SKM-1 (cell line): Measurements from ENCODE around the gene CEP104.
A peak's percentile ranks its signal among the peaks of the same experiment; 100 is the strongest.
"Not testable (repeated sequence)": the region's sequence is repeated elsewhere in the genome, so short reads cannot be mapped to it uniquely, and the experiment has no call there.

Experiments used
- DNase-seq: peaks from one replicate; lab custom pipeline; 2025; ENCODE audit not compliant: unreplicated experiment; lab: John Stamatoyannopoulos, UW

Gene CEP104

DNA sequence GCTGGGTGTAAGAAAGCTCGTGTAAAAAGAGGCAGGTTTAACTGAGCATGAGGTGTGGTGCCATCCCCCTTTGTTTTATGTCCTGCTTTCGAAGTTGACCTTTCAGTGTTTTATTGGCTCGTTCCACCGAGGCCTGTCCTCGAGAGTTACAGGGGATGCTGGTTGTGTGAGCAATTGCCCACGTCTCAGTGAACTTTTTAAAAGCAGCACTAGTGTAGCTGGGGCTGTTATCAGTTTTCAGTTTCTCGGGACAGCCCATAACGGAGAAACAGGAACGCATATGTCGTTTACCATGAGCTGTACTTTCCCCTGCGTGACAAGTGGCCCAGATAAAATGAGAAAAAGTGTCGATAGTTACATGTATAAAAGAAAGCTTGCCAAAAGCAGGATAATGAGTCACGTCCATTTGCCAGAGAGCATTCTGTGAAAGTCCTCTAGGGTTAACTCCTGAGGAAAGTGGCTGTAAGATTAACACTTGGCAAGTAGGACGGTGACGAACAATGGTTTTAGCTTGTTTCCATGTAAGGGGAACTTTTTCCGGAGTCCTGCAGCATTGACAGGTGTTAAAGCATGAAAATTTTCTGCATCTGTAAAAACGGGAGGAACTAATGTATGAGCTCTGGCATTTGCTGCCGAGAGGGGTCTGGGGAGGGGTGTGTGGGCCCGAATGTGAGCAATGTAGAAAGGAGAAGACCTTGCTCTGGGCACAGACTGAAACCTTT is 52.9 kb downstream of the CEP104 start:
- no peak for DNase-seq

DNA sequence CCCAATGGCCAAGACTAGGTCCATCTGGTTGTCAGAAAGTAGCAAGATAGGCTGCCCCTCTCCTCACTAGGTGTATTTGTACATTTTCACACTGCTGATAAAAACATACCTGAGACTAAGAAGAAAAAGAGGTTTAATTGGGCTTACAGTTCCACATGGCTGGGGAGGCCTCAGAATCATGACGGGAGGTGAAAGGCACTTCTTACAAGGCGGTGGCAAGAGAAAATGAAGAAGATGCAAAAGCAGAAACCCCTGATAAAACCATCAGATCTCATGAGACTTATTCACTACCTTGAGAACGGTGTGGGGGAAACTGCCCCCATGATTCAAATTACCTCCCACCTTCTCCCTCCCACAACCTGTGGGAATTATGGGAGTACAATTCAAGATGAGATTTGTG is 56.2 kb downstream of the CEP104 start:
- DNase-seq, result not testable (repeated sequence)

DNA sequence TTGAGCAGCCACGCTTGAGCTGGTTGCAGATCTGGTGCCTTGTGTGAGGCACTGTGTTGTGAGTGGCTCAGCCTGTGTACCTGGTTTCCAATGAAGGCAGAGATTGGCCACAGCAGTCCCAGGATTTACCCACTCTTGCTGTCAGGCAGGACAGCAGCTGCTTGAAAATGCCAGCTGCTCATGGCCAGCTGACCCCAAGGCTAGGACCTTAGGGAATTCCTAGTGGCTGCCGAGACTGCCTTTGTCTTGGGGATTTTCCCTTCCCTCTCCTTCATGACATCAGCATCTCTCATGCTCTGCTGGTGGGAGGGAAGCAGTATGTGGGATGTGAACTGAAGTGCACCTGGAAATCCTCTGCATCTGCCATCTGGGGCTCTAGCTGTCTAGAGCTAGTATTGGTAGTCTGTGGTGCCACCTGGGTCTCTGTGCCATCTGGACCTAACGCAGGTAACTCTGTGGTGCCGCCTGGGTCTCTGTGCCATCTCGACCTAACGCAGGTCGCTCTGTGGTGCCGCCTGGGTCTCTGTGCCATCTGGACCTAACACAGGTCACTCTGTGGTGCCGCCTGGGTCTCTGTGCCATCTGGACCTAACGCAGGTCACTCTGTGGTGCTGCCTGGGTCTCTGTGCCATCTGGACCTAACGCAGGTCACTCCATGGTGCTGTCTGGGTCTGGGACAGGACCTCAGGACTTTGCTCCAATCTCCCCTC is 56.9 kb downstream of the CEP104 start:
- DNase-seq, result no peak

DNA sequence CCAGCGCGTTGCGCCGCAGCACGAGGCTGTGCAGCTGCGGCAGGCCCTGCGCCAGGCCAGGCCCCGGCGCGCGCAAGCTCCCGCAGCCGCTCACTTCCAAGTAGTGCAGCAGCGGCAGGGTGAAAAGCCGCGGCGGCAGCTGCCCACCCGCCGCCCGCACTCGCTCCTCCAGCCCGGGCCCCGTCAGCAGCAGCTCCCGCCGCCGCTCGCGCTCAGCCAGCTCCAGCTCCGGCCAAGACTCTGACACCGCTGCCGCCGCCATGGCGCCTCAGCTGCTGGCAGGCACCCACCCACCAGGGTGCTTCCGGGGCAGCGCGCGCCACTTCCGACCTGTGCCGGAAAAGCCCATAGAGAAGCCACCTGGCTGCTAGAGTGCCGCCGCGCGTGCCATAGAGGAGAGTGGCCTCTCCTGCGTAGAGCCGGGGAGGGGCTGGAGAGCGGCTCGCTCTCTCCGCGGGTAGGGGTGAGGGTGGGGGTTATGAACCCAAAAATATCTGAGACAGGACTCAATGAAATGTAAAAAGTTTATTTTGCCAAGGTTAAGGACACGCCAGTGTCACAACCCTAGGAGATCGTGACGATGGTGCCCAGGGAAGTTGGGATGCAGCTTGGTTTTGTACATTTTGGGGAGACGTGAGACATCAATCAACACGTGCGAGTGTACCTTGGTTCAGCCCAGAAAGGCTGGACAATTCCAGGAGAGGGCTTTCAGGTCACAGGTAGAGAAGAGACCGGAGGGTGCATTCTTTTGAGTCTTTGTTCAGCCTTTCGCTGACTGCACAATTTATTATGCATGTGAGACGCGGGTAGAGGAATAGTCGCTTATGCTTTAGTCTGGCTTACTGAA is 60.6 kb downstream of the CEP104 start, which contains the start of gene LRRC47:
Gene LRRC47 (minus strand): TSS at position 284 of the 847 bp plus-strand sequence. CDS start 22 bp downstream, at position 262.
- peak; percentile 83 for DNase-seq

DNA sequence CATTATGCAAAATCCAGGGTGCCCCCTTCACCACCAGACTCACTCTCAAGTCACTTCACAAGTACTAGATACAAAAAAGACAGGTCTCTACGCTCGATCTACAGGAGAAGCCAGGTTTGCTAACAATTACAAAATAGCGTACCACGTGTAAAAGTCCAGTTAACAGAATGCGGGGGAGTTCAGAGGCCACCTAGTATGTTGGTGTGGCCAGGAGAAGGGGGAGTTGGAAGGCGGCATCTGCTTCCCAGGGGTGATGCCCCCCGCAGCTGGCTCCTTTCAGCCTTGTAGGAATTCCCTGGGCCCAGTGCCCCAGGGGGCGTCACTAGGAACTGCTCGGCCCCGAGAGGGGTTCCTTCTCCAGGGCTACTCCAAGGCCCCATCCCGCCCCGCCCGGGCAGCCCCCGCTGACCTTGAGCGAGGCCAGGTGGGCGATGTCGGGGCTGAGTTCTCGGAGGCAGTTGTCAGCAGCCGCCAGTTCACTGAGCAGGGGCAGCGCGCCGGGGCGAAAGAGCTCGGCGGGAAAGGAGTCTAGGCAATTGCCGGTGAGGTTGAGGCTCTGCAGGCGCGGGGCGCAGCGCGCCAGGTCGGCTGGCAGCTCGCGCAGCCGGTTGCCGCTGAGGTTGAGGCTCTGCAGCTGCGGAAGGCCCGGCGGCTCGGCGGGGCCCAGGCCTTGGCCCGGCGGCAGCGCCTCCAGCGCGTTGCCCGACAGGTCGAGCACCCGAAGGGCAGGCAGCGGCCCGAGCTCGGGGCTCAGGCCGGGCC is 61.4 kb downstream of the CEP104 start:
- no peak for DNase-seq

DNA sequence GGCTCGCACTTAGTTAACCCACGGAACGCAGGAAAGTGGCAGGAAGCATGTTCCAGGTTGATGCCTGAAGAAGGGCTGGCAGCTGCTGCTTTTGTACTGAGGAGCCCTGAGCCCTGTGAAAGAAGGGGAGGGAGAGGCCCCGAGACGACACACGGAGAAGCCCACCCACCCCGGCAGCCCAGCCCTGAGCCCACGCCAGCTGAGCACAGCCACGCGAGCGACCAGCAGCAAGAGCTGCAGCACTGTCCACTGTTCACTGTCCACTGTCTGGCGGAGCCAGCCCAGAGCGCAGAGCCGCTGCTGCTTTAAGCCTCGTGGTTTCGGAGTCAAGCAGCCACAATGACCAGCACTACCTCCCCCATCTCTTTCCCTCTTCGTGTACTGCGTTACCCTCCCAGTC is 66.1 kb downstream of the CEP104 start:
- no peak for DNase-seq

DNA sequence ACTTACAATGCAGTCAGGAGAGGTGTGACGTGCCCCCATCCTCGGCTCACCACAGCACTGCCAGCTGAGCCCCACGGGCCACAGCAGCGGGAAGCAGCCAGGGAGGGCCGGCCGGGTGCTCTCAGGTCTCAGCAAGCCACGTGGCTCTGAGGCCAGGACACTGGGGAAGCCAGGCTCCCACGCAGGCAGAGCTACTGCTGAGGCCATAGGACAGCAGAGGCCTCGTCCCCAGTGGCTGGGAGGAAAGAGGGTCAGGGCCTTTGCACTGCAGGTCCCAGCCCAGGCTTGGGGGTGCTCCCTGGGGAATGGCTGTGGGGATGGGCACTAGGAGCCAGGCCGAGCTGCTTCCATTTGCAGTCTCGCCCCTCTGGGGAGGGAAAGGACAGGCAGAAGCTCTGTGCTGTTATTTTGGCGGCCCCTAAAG is 66.5 kb downstream of the CEP104 start:
- DNase-seq, result no peak

DNA sequence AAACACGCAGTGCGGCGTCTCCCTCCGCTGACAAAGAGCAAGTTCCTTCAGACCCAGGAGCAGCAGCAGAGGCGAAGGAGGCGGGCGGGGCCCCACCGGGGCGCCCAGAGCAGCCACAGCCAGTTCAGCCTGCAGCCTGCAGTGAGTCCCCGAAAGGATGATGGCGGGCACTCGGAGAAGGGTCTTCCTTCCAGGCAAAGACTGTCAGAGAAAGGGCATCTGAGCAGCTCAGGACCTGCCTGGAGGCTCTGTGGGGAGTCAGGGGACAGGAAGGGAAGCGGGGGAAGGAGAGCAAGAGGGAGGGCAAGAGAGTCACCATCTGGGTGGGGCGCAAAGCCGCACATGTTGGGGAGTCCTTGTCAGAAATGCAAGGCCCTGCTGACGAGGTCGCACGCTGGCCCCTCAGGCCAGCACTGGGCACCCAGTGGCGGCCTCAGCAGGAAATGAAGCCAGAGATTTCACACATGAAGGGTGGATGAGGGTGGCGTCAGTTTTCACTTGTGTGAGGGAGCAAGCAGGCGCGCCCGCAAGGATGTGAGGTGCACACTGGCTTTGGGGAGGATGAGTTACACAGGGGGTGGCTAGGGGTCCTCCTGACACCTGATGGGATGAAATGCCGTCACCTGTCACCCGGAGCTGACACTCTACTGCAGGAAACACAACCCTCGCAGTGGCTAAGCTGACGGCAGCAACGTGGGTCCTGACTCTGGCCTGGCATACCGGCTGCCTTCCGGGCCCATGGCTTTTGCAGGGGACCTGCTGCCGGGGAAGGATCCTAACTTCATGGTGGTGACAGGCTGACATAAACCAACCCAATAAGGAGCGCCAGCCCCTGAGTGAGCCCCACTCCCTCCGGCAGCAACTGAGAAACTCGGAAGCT is 67.3 kb downstream of the CEP104 start:
- DNase-seq, result no peak

GRCh38 chr1:3788756-3789420 is 68.1 kb downstream of the CEP104 start:
- DNase-seq, result no peak

GRCh38 chr1:3787745-3788605 is 69.0 kb downstream of the CEP104 start:
- DNase-seq, result no peak

DNA sequence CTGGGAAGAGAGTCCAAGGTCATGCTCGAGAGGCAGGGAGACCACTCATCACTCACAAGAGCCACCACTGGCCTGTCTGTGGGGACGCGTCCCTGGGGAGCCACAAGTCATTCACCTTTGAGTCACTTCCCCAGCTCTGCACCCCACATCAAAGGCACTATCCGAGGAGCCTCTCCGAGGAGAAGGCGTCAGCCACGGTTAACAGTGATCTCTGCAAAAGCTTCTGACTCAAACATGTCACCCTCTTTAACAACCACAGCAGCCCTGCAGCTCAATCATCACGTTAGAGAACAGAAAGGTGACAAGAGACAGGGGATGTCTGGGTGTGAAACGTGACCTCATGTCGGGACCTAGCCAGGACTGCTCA is 69.7 kb downstream of the CEP104 start:
- no peak for DNase-seq

DNA sequence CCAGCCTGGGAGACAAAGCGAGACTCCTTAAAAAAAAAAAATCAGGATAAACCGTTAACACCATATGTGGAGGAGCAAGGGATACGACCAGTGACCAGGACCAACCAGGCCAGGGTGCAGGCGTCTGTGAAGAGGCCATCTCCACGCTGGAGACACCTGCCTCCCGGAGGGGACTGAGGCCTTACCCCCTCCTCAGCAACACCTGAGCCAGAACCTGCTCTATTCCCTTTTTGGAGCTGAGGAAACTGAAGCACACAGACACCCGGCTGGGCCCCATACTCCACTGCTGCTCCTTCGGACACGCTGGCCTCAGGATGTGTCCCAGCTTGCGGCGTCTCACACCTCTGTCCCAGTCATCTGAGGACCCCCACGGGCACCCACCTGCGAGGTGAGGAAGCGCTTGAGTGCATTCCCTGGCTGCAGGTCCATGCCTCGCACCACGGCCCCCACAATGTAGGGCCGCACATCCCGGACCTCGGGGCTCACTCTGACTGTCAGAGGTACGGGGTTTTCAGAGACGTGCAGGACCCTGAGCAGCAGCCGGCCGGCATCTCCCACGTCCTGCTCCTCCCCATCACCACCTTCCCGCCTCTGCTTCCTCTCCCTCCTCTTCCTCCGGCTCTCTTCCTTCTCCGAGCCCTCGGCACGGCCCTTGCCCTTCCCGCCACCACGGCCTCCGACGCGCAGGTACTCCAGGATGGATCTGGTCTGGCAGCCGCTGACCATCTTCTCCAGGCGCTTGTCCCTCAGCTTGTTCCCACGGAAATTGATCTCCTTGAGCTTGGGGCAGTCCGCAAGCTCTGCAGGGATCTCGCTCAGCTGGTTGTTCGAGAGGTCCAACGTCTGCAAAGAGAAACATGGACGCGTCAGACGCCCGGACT is 70.3 kb downstream of the CEP104 start:
- no peak for DNase-seq

DNA sequence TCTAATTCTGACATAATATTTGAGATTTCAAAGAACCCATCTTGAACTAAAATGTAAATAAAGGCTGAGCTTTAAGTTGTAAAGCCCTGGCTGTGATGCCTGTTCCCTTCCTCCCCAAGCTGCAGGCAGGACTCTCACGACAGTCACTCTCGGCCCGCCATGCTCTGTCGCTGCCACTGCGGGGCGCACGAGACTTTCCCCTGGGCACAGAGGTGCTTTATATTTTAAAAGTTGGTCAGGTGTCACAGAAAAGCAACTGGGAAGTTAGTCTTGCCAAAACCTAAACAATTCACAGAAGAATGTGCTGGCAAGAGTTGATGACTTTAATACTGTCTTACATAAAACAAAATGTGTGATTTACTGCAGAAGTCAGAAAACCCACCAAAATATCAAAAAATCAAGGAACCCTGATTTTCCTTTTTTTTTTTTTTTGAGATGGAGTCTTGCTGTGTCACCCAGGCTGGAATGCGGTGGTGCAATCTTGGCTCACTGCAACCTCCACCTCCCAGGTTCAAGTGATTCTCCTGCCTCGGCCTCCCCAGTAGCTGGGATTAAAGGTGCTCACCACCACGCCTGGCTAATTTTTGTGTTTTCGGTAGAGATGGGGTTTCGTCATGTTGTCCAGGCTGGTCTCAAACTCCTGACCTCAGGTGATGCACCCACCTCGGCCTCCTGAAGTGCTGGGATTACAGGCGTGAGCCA is 71.4 kb downstream of the CEP104 start:
- DNase-seq, result no peak

DNA sequence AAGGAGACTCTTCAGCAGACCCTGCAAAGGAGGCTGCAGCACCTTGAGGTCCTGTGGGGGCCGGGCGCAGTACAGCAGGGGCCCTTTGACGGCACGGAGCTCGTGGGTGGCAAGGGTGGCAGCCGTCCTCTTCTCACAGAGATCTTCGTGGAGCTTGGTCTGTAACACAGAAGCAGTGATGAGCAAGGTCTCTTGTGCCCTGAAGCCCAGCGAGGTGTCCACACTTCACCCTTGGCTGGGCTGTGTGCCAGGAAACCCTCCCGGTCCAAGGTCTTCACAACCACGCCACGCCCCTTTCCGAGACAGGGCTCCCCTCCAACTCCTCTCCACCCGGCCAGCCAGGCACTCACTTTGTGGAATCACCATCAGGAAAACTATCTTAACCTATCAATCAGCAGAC is 72.0 kb downstream of the CEP104 start:
- DNase-seq, result no peak

GRCh38 chr1:3783651-3784474 is 73.1 kb downstream of the CEP104 start:
- no peak for DNase-seq

DNA sequence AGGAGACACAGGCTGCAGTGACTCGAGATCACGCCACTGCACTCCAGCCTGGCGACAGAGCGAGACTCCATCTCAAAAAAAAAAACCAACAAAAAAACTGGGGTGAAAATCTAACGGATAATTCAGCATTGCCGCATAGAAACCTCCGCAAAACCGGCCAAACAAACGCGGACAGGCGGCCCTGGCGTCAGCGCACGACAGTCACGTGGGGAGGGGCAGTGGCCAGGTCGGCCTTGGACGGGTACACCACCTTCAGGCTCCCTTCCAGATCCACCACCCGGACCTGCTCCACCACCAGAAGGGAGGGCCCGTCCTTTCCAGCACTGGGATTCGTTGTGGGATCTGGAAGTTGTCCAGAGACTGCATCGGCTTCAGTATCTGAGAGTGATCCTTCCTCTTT is 76.1 kb downstream of the CEP104 start:
- no peak for DNase-seq
